Activated CD4-positive, CD25-positive, alpha-beta regulatory T cell treated with anti-CD3 and anti-CD28 coated beads, Interleukin-2, amount 50 U/mL, for 72 hours (primary cell): ENCODE data around the gene NUDT2.

Experiments
- DNase-seq: peaks from one replicate; pipeline ENCODE4 v3.0.0; 2021

The NUDT2 gene

DNA sequence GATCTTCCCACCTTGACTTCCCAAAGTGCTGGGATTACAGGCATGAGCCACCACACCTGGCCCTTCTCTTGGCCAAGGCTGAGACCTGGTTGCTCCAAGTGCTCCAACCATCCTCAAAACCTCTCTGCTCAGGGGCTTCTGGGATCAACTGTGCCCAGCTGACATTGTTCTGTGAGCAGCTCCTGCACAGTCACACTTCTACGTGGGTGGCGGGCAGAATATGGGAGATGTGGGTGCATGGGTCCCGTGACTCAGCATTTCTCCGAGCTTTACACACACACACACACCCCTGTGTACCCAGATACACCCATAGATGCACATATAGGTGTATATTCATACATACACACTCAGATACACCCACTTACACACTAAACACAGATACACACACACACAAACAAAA, 57.9 kb downstream of the NUDT2 start:
- no peak for DNase-seq

DNA sequence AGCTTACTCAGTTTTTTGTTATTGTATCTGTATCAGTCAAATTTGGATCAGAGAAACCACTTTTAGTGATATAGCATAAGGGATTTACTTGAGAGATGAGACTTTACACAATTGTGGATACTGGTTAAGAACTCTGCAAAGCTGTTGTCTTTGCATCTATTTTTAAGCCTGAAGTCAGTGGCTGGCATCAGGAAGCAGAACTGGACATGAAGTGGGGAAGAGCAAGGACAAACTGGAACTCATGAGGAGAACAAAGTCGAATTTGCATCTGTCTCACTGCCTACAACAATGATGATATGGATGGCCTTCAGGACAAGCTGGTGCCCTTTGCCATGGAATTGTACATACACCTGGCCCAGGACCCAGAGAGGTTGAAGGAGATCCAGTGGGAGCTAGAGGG, 63.1 kb downstream of the NUDT2 start:
- DNase-seq: no peak
